ENCODE results near the gene SCD5. TPM values are rescaled to one million over a fixed set of nuclear protein-coding genes. Genes with fewer than 3 reads are reported as not detected.

The SCD5 gene
- total RNA-seq, 2 donors from 2014 or later, result 24.0 to 122 TPM

GRCh38 chr4:82688091-82688795 lies 110.4 kb downstream of the SCD5 start:
- Histone ChIP-seq H3K4me3 (no peak overlapping the region), H3K4me1 (replicated peaks) (no peaks in the 10 kb centered on the region), H3K9me3 (no peaks in the 10 kb centered on the region), H3K27ac (no peak overlapping the region), H3K36me3 (no peaks in the 10 kb centered on the region), H3K27me3 (replicated peaks; ENCODE audit: insufficient read depth) (no peaks in the 10 kb centered on the region)
- intact Hi-C loops (cut with DNase I), result no loop called here
- 47% methylated on average over 6 of the region's 6 CpGs for WGBS
- TF ChIP-seq POLR2AphosphoS5 (IDR thresholded peaks at IDR 0.05) (no peak), POLR2A (IDR thresholded peaks at IDR 0.05) (no peak), CTCF (IDR thresholded peaks at IDR 0.05) (no peak)
- no peak for DNase-seq (ENCODE audit: low spot score)

- no peaks in the 10 kb centered on the region for H3K27me3 ChIP-seq (replicated peaks; ENCODE audit: insufficient read depth)
- no peak for DNase-seq (ENCODE audit: low spot score)
- H3K36me3 ChIP-seq, result no peaks in the 10 kb centered on the region
- H3K27ac ChIP-seq, result no peak overlapping the region
- H3K9me3 ChIP-seq, result no peaks in the 10 kb centered on the region
- H3K4me1 ChIP-seq (replicated peaks), result no peaks in the 10 kb centered on the region
- 92% methylated on average over 6 of the region's 6 CpGs for WGBS
- TF ChIP-seq POLR2A (IDR thresholded peaks at IDR 0.05) (no peak), POLR2AphosphoS5 (IDR thresholded peaks at IDR 0.05) (no peak), CTCF (IDR thresholded peaks at IDR 0.05) (no peak)
- no peak overlapping the region for H3K4me3 ChIP-seq
- intact Hi-C loops (cut with DNase I), result no loop called here
Measured at GRCh38 chr4:82687531-82687930, 111.1 kb downstream of the SCD5 start.

DNA sequence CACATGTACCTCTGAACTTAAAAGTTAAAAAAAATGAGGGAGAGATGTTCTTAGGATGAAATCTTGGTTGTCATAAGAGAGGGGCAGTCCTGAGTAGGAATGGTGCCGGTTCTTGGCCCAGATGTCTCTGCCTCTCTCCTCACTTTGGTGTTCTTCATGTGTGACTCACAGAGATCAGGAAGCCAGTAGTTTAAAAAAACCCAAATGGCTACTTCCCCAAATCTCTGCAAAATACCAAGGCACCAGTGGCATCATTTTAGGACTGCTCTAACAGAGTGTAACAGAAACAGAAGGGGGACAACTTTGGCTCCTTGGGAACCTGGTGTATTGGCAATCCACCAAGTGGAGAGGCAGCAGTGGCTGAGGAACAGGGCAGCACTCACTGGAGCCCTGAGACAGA lies 116.8 kb downstream of the SCD5 start:
- H3K4me3 ChIP-seq, result no peak overlapping the region
- intact Hi-C loops (cut with DNase I), result no loop called here
- H3K27ac ChIP-seq, result no peak overlapping the region
- DNase-seq (ENCODE audit: low spot score), result no peak
- 81% methylated on average over 1 of the region's 1 CpG for WGBS
- H3K27me3 ChIP-seq (replicated peaks; ENCODE audit: insufficient read depth), result no peaks in the 10 kb centered on the region
- TF ChIP-seq CTCF (IDR thresholded peaks at IDR 0.05) (no peak), POLR2A (IDR thresholded peaks at IDR 0.05) (no peak), POLR2AphosphoS5 (IDR thresholded peaks at IDR 0.05) (no peak)
- H3K4me1 ChIP-seq (replicated peaks), result peaks cover 6% of the 10 kb centered on the region
- H3K36me3 ChIP-seq, result no peaks in the 10 kb centered on the region
- H3K9me3 ChIP-seq, result no peaks in the 10 kb centered on the region

DNA sequence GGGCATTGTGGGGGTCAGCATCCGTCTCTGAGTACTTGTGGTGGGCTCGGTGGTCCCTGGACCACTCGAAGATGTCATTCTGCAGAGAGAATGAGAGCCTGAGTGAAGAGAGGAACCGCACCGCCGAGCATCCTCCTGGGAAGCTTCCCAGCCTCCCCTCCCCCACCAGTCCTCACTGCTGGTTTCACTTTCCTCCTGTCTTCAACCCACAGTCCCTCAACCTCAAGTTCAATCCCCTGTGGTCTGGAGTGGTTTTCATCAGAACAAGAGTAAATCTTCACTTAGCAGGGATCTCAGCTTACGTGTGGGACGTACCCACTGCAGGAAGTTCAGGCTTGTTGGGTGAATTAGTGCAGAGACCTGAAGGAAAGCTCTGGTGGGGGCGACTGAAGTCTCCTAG lies 117.8 kb downstream of the SCD5 start:
- Histone ChIP-seq H3K27me3 (replicated peaks; ENCODE audit: insufficient read depth) (no peaks in the 10 kb centered on the region), H3K36me3 (no peaks in the 10 kb centered on the region), H3K27ac (no peak overlapping the region), H3K9me3 (no peaks in the 10 kb centered on the region), H3K4me1 (replicated peaks) (peaks cover 6% of the 10 kb centered on the region), H3K4me3 (no peak overlapping the region)
- no peak for DNase-seq (ENCODE audit: low spot score)
- intact Hi-C loops (cut with DNase I), result no loop called here
- TF ChIP-seq POLR2AphosphoS5 (IDR thresholded peaks at IDR 0.05) (no peak), CTCF (IDR thresholded peaks at IDR 0.05) (no peak), POLR2A (IDR thresholded peaks at IDR 0.05) (no peak)
- WGBS, result 86% methylated on average over 9 of the region's 9 CpGs

DNA sequence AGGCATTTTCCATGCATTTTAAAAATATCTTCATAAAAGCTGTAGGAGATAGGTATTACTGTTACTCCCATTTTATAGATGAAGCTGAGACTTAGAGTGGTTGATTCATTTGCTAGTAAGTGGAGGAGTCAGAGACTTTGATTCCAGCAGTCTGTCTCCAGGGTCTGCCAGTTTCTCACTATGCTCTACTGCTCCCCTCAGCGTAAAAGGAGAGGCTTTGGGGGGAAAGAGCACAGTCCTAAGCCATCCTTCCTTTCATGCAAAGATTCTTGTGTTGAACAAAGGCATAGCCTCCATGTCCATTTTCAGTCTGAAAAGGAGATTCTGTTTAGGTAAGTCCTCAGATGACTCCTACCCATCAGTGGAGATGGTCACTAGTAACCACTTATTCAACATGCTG lies 119.1 kb downstream of the SCD5 start:
- WGBS, result 79% methylated on average over 1 of the region's 1 CpG
- no peak overlapping the region for H3K27ac ChIP-seq
- TF ChIP-seq POLR2A (IDR thresholded peaks at IDR 0.05), result no peak
- no peak for TF ChIP-seq CTCF (IDR thresholded peaks at IDR 0.05)
- no peak for TF ChIP-seq POLR2AphosphoS5 (IDR thresholded peaks at IDR 0.05)
- H3K4me3 ChIP-seq, result no peak overlapping the region
- no peaks in the 10 kb centered on the region for H3K9me3 ChIP-seq
- peaks cover 6% of the 10 kb centered on the region for H3K4me1 ChIP-seq (replicated peaks)
- H3K27me3 ChIP-seq (replicated peaks; ENCODE audit: insufficient read depth), result no peaks in the 10 kb centered on the region
- DNase-seq (ENCODE audit: low spot score), result no peak
- H3K36me3 ChIP-seq, result no peaks in the 10 kb centered on the region
- intact Hi-C loops (cut with DNase I), result no loop called here

All from prostate gland (tissue), 2 donors.